ENCODE results near the gene RIMOC1. TPM values are rescaled to one million over a fixed set of nuclear protein-coding genes. Genes with fewer than 3 reads are reported as not detected.

The RIMOC1 gene
- total and polyA plus RNA-seq, 2 of the 8 experiments (the other 6 are each of a cell fraction or from before 2014, with no cell fraction given): 20.6 to 35.1 TPM

DNA sequence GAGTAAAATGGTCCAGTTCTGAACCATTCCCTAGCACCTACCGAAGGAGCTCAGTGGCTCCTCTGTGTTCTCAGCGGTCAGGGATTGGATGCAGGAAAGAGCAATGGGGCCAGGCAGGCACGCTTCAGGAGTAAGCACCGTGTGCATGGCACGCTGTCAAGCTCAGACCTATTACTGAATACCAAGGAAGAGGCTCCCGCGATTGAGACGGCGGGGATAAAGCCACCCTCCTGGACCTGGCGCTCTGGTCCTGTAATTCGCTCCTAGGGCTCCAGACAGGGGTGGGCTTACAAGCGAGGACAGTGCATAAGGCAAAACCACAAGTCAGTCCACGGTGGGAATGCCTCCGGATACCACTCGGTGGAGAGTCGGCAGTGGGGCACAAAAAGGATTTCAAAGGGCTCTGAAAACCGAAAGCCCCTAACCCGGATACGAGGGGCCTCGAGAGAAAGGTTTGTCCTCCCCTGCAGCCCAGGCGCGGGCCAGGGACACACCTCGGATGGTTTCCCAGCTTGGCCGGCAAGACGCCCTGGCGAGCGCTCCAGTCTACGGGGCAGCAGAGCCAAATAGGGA lies 34.9 kb upstream of the RIMOC1 start:
- H3K9ac ChIP-seq (replicated peaks in 1 of 4; ENCODE audit: extremely low read depth in 1 of 4, low read depth in 3 of 4, low read length in 3 of 4): peak overlapping the region in 3 of 4 experiments; percentile 35 to 84 (median 84); a peak in 6 of 7 replicates
- ChIA-PET CTCF (ENCODE audit: partially characterized antibody) (interaction anchor here (1.4 kb wide), 1 partner anchor 14 kb away, joined by 11 read pairs; no protein-coding TSS in a partner anchor), POLR2A (ENCODE audit: partially characterized antibody) (interaction anchor here (0.7 to 2.5 kb wide), 4 partner anchors 10 to 1102 kb away, joined by 3 to 17 read pairs (median 4); partner anchors contain the start of gene RIMOC1)
- H3K79me1 ChIP-seq (ENCODE audit: low read depth, low read length): 0 out of 2 replicates have a peak, but pooled peaks cover 2% of the 10 kb centered on the region
- H3K27me3 ChIP-seq (replicated peaks in 1 of 4; ENCODE audit: control insufficient read depth in 3 of 4, extremely low read depth in 1 of 4, insufficient read depth in 3 of 4, low read length in 3 of 4): peaks cover 0 to 24% (median 8%) of the 10 kb centered on the region in 4 experiments; a peak in 5 of 7 replicates
- TF ChIP-seq KDM4A (IDR thresholded peaks at IDR 0.05; ENCODE audit: low read depth, low read length, severe bottlenecking): peak; percentile 41
- TF ChIP-seq, protein P1, sequence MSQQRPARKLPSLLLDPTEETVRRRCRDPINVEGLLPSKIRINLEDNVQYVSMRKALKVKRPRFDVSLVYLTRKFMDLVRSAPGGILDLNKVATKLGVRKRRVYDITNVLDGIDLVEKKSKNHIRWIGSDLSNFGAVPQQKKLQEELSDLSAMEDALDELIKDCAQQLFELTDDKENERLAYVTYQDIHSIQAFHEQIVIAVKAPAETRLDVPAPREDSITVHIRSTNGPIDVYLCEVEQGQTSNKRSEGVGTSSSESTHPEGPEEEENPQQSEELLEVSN (IDR thresholded peaks at IDR 0.05): peak; percentile 71; the same call in 1 of the 2 replicates
- TF ChIP-seq HDAC6 (IDR thresholded peaks at IDR 0.05; ENCODE audit: low read depth, low read length): no peak
- peak; percentile 90 for TF ChIP-seq MAX (IDR thresholded peaks at IDR 0.05)
- no peak overlapping the region for H4K5ac ChIP-seq (ENCODE audit: insufficient read length, low read depth, low read length)
- peak overlapping the region; percentile 64; the same call in 1 of the 2 replicates for H2AFZ ChIP-seq (ENCODE audit: low read length)
- FAIRE-seq (no peak), DNase-seq (ENCODE audit: low read depth in 1 of 2, low spot score in 2 of 2) (no peak)
- no peak overlapping the region for H2BK120ac ChIP-seq (replicated peaks; ENCODE audit: low read depth, low read length)
- H2BK15ac ChIP-seq (ENCODE audit: low read length): no peak overlapping the region
- whole genome bisulfite sequencing, 2 experiments (ENCODE audit: extremely low coverage in 1 of 2, insufficient coverage in 1 of 2, insufficient read length in 1 of 2, insufficient replicate concordance in 2 of 2, low coverage in 1 of 2, low lambda C conversion rate in 2 of 2, missing lambda C conversion rate in 1 of 2): 21% methylated on average over 28 of the region's 28 CpGs; no CpG with 5 or more reads in 1 of the 2 experiments
- no peak overlapping the region for H3K23ac ChIP-seq (ENCODE audit: insufficient read length)
- H3K18ac ChIP-seq (ENCODE audit: extremely low read depth, low read length): peak overlapping the region; percentile 19
- peaks cover 11% of the 10 kb centered on the region; the same call in 1 of the 2 replicates for H3K23me2 ChIP-seq (ENCODE audit: low read depth, low read length)
- no peak overlapping the region for H3K14ac ChIP-seq (ENCODE audit: insufficient read length)
- peaks cover 2 to 3% of the 10 kb centered on the region in 2 experiments for H4K20me1 ChIP-seq (replicated peaks in 1 of 2; ENCODE audit: control insufficient read depth in 1 of 2, insufficient read depth in 2 of 2, low read length in 2 of 2)
- H3K56ac ChIP-seq (replicated peaks; ENCODE audit: insufficient read length, low read depth, low read length): no peak overlapping the region
- H4K8ac ChIP-seq (ENCODE audit: extremely low read depth, insufficient read depth, low read length): peak overlapping the region; percentile 94
- no peak overlapping the region for H2BK20ac ChIP-seq (ENCODE audit: low read length)
- no peak overlapping the region for H3K27ac ChIP-seq (ENCODE audit: low read depth, low read length)
- H3K4me2 ChIP-seq (ENCODE audit: insufficient read depth in 1 of 2, low read depth in 2 of 2, low read length in 2 of 2): peak overlapping the region; percentile 70 to 72
- peaks cover 0 to 22% of the 10 kb centered on the region in 2 experiments; a peak in 2 of 4 replicates for H3K79me2 ChIP-seq (ENCODE audit: control insufficient read depth in 1 of 2, insufficient read depth in 2 of 2, low read length in 2 of 2)
- H3K4me1 ChIP-seq (replicated peaks in 1 of 4; ENCODE audit: control insufficient read depth in 3 of 4, insufficient read depth in 4 of 4, low read length in 3 of 4): peaks cover 0 to 10% (median 3%) of the 10 kb centered on the region in 4 experiments; a peak in 4 of 7 replicates
- H3K4me3 ChIP-seq (ENCODE audit: extremely low read depth in 1 of 4, insufficient read depth in 2 of 4, low read depth in 3 of 4, low read length in 4 of 4): peak overlapping the region; percentile 61 to 86 (median 80)
- H3K9me3 ChIP-seq (ENCODE audit: insufficient read depth in 2 of 2, low read depth in 1 of 2, low read length in 1 of 2): no peaks in the 10 kb centered on the region
- H3K36me3 ChIP-seq (ENCODE audit: control insufficient read depth in 2 of 4, insufficient read depth in 4 of 4, low read length in 3 of 4): no peaks in the 10 kb centered on the region
- H4K91ac ChIP-seq (replicated peaks; ENCODE audit: insufficient read length, low read length): no peak overlapping the region
- H2BK12ac ChIP-seq (ENCODE audit: low read depth, low read length): no peak overlapping the region
- H3K4ac ChIP-seq (replicated peaks; ENCODE audit: insufficient read length, low read depth, low read length): no peak overlapping the region
- H2BK5ac ChIP-seq (ENCODE audit: low read depth, low read length): no peak overlapping the region
- H2AK5ac ChIP-seq (ENCODE audit: low read depth, low read length): no peak overlapping the region

Measured in H1 (cell line).